Activated T-cell treated with anti-CD3 and anti-CD28 coated beads, Interleukin-2, amount 50 U/mL, for 1 hour (primary cell): ENCODE results near the gene DNAH5.

Experiments used
- DNase-seq: peaks from one replicate; pipeline ENCODE4 v3.0.0-alpha.2; 2020

The DNAH5 gene

GRCh38 chr5:13692172-13692571 is 252.3 kb downstream of the DNAH5 start:
- no peak for DNase-seq

- no peak for DNase-seq
These were observed 268.0 kb downstream of the DNAH5 start for GRCh38 chr5:13676531-13676930.

- no peak for DNase-seq
These were observed 270.1 kb downstream of the DNAH5 start for GRCh38 chr5:13674391-13674790.

GRCh38 chr5:13673511-13673910 is 271.0 kb downstream of the DNAH5 start:
- no peak for DNase-seq

GRCh38 chr5:13664377-13664776 is 280.1 kb downstream of the DNAH5 start:
- no peak for DNase-seq

GRCh38 chr5:13662626-13663025 is 281.9 kb downstream of the DNAH5 start:
- no peak for DNase-seq

GRCh38 chr5:13661272-13661671 is 283.2 kb downstream of the DNAH5 start:
- no peak for DNase-seq

- DNase-seq = no peak
These were observed 284.4 kb downstream of the DNAH5 start for GRCh38 chr5:13660072-13660471.

GRCh38 chr5:13659391-13659790 is 285.1 kb downstream of the DNAH5 start:
- DNase-seq = no peak

- no peak for DNase-seq
These were observed 285.7 kb downstream of the DNAH5 start for GRCh38 chr5:13658761-13659160.

GRCh38 chr5:13658152-13658551 is 286.3 kb downstream of the DNAH5 start:
- DNase-seq = no peak

- no peak for DNase-seq
These were observed 290.8 kb downstream of the DNAH5 start for GRCh38 chr5:13653709-13654108.

- no peak for DNase-seq
These were observed 294.8 kb downstream of the DNAH5 start for GRCh38 chr5:13649656-13650055.

GRCh38 chr5:13648822-13649221 is 295.7 kb downstream of the DNAH5 start:
- no peak for DNase-seq

- no peak for DNase-seq
These were observed 300.8 kb downstream of the DNAH5 start for GRCh38 chr5:13643734-13644133.

GRCh38 chr5:13643196-13643595 is 301.3 kb downstream of the DNAH5 start:
- DNase-seq = no peak
